HFF-Myc (cell line): ENCODE data around the gene ADIPOR2.

Experiments used
- DNase-seq: peaks from one replicate; pipeline ENCODE4 v3.0.0-alpha.2; 2011; ENCODE audit warnings: low read depth; ENCODE audit errors: extremely low read depth
- H3K4me3 ChIP-seq: replicated peaks from 2 replicates; pipeline ENCODE4 v1.5.1; 2011; ENCODE audit warnings: low read depth, mild to moderate bottlenecking, control low read depth, low read length
- TF ChIP-seq, protein P1 (sequence below): IDR thresholded peaks from 2 replicates; pipeline ENCODE4 v1.5.1; 2012; ENCODE audit warnings: mild to moderate bottlenecking, low read depth, low read length, control low read depth; ENCODE audit errors: missing control alignments

The ADIPOR2 gene

DNA sequence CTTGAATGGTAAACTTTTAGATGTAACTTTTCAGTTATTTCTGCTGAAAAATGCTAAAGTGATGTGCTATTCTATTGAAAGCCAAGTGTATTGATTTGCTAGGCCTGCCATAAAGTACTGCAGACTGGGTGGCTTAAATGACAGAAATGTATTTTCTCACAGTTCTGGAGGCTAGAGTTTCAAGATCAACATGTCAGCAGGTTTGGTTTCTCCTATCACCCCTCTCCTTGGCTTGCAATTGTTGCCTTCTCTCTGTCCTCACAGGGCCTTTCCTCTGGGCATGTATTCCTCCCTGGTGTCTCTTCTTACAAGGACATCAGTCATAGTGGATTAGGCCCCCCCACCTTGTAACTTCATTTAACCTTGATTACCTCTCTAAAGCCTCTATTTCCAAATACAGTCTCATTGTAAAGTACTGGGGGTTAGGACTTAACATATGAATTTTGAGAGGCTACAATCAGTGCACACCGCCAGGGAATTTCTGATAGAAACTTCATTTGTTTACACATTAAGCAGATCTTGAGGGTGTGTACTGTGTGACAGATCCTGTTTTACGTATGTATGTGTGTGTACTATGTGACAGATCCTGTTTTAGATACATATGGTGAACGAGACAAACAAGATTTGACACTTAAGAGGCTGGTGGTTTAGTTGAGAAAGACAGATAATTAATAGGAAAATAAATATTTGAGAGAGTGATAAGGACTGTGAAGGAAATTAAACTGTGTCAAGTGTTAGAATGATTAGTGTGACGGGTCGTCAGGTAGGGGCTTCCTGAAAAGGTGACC is 49.5 kb downstream of the ADIPOR2 start:
- no peak for DNase-seq
- H3K4me3 ChIP-seq = no peak overlapping the region

DNA sequence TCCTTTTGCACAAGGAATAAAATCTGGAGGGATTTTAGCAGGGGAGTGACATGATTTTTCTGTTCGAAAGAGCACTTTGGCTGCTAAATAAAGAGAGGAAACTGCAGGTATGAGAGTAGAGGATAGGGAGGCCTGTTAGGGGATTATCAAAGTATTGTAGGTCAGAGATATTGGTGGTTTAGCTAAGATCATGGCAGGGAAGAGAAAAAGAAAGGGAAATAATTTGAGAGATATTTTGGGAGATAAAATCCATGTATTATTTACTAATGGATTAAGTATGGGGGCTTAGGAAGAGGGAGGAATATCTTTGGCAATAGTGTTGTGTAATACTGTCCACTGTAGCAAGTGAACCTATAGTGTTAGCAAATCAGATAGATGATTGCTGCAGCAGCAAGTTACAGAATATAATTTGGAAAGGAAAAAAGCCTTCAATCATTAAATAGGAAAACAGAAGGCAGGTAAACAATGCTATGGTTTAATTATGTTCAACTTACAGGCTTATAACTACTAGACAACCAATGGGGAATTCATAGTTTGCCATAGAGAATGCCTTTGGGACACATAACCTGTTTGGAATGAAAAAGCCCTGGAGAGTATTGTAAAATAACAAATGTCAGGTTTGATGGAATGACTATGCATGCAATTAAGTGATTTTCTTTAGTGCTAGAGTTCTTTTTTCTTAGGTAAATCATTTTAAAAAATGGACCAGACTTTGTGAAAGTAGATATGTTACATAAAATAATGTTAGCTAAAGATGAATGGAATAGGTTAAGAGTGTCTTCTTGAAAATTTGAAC is 50.5 kb downstream of the ADIPOR2 start:
- H3K4me3 ChIP-seq = no peak overlapping the region
- no peak for DNase-seq
- TF ChIP-seq, protein P1, sequence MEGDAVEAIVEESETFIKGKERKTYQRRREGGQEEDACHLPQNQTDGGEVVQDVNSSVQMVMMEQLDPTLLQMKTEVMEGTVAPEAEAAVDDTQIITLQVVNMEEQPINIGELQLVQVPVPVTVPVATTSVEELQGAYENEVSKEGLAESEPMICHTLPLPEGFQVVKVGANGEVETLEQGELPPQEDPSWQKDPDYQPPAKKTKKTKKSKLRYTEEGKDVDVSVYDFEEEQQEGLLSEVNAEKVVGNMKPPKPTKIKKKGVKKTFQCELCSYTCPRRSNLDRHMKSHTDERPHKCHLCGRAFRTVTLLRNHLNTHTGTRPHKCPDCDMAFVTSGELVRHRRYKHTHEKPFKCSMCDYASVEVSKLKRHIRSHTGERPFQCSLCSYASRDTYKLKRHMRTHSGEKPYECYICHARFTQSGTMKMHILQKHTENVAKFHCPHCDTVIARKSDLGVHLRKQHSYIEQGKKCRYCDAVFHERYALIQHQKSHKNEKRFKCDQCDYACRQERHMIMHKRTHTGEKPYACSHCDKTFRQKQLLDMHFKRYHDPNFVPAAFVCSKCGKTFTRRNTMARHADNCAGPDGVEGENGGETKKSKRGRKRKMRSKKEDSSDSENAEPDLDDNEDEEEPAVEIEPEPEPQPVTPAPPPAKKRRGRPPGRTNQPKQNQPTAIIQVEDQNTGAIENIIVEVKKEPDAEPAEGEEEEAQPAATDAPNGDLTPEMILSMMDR = no peak

More for the DNA sequence above, 49.5 kb downstream of the ADIPOR2 start:
- TF ChIP-seq, protein P1 = no peak

DNA sequence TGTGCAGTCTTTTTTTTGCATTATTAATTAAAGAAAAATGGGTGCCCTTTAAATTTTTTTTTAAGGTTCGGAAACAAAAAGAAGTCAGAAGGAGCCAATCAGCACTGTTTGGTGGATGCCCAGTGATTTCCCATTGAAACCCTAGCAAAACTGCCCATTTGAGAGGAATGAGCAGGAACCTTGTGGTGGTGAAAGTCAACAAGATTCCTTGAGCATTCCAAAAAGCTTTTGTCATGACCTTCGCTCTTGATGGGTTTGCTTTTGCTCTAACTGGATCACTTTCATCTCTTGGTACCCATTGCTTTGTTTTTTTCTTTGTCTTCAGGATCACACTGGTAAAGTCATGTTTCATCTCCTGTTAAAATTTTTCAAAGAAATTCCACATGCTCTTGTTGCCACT is 54.1 kb downstream of the ADIPOR2 start:
- no peak for DNase-seq
- H3K4me3 ChIP-seq = no peak overlapping the region
- TF ChIP-seq, protein P1 = no peak

DNA sequence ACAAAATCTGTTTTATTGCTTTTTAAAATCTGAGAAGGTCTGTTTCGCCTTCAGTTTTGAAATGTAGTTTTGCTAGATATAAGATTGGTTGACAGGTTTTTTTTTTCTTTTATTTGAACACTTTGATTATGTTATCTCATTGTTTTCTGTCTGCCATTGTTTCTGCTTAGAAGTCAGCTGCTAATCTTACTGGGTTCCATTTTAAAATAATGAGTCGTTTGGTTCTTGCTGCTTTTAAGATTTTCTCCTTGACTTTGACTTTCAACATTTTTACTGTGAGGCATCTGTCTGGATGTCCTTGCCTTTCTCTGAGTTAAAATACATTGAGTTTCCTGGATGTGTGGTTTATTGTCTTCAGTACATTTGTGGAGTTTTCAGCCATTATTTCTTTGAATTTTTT is 56.7 kb downstream of the ADIPOR2 start:
- TF ChIP-seq, protein P1 = no peak
- no peak overlapping the region for H3K4me3 ChIP-seq
- no peak for DNase-seq

DNA sequence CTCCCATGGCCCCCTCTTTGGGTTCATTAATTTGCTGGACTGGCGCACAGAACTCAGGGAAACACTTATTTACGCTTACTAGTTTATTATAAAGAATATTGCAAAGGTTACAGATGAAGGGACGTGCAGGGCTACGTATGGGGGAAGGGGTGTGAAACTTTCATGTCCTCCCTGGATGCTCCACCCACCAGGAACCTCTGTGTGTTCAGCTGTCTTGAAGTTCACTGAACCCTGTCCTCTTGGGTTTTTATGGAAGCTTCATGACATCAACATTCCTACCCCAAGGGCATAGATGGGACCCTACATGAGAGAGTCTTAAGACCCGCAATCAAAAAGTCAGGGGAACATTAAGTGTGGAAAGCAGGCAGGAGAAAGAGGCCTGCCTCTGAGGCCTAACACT is 58.1 kb downstream of the ADIPOR2 start:
- TF ChIP-seq, protein P1 = no peak
- no peak overlapping the region for H3K4me3 ChIP-seq
- no peak for DNase-seq

DNA sequence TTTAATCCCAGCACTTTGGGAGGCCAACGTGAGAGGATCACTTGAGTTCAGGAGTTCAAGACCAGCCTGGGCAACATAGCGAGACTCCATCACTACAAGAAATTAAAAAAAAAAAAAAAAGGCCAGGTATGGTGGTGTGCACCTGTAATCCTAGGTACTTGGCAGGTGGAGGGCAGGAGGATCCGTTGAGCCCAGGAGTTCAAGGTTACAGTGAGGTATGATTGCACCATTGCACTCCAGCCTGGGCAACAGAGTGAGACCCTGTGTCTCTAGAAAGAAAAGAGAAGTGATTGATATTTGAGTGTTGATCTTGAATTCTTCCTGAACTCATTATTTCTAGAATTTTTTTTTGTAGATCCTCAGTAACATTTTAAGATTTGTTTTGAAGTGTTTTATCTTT is 59.4 kb downstream of the ADIPOR2 start:
- H3K4me3 ChIP-seq = no peak overlapping the region
- DNase-seq = no peak
- TF ChIP-seq, protein P1 = no peak
